HepG2 (cell line): Measurements from ENCODE around the gene SYCE3. TPM values are rescaled to one million over a fixed set of nuclear protein-coding genes. Genes with fewer than 3 reads are reported as not detected.
A peak's percentile ranks its signal among the peaks of the same experiment; 100 is the strongest.

ENCODE experiments used
- GABPB1 ChIP-seq: IDR thresholded peaks from 2 replicates; pipeline ENCODE4 v1.6.1; 2016; ENCODE audit warnings: mild to moderate bottlenecking, missing genetic modification reagents, moderate library complexity, missing compliant biosample characterization
- KAT2B ChIP-seq: fragments of 150-350 bp; IDR thresholded peaks from 2 replicates; pipeline ENCODE4 v1.6.1; 2014; ENCODE audit warnings: low read depth, low read length, borderline replicate concordance
- NBN ChIP-seq: fragments of 450-650 bp; conservative IDR thresholded peaks from 2 replicates; pipeline ENCODE4 v1.6.1; 2017
- NFIB ChIP-seq: sonication (generic); formaldehyde crosslinking; IDR thresholded peaks from 2 replicates; pipeline ENCODE4 v1.9.0; 2021; ENCODE audit warnings: missing genetic modification reagents, mild to moderate bottlenecking, borderline replicate concordance
- NFYC ChIP-seq: IDR thresholded peaks from 2 replicates; pipeline ENCODE4 v1.6.1; 2016; ENCODE audit warnings: missing genetic modification reagents, missing compliant biosample characterization
- PAF1 ChIP-seq: IDR thresholded peaks from 2 replicates; pipeline ENCODE4 v1.6.1; 2016; ENCODE audit warnings: missing genetic modification reagents, missing compliant biosample characterization
- ZNF232 ChIP-seq: sonication (generic); formaldehyde crosslinking; IDR thresholded peaks from 2 replicates; pipeline ENCODE4 v1.4.0; 2020; ENCODE audit warnings: missing genetic modification reagents, borderline replicate concordance
- ZNF260 ChIP-seq: sonication (generic); formaldehyde crosslinking; IDR thresholded peaks from 2 replicates; pipeline ENCODE4 v1.4.0; 2020; ENCODE audit warnings: missing genetic modification reagents, low read depth, mild to moderate bottlenecking, borderline replicate concordance
- ZNF292 ChIP-seq: sonication (generic); formaldehyde crosslinking; IDR thresholded peaks from 2 replicates; pipeline ENCODE4 v1.8.1; 2022; ENCODE audit warnings: mild to moderate bottlenecking, low read depth, missing genetic modification reagents, borderline replicate concordance
- ZNF720 ChIP-seq: sonication (generic); formaldehyde crosslinking; IDR thresholded peaks from 2 replicates; pipeline ENCODE4 v1.4.0; 2020; ENCODE audit warnings: missing genetic modification reagents
- ZSCAN31 ChIP-seq: sonication (generic); formaldehyde crosslinking; IDR thresholded peaks from 2 replicates; pipeline ENCODE4 v1.5.0; 2020; ENCODE audit warnings: low read depth, mild to moderate bottlenecking, missing genetic modification reagents
- polyA plus RNA-seq, 8 experiments: library from polyadenylated mRNA; depleted of rRNA in 3 of 8; stranded (reverse) in 7 of 8; unstranded in 1 of 8; fragments of >200 nt; fragmentation: Illumina TruSeq in 4 of 8; extraction: Trizol in 4 of 8; gene quantifications; 2 replicates each; pipeline versions ENCODE4 v1.2.1 to v1.2.3, GENCODE V29; 2011 to 2016; ENCODE audit warnings: low read depth in 4 of 8, missing spikeins in 1 of 8, mixed read lengths in 1 of 8; ENCODE audit not compliant: insufficient read depth in 1 of 8
- total RNA-seq, 5 experiments: library from RNA; depleted of rRNA; stranded (reverse); fragments of >200 nt; fragmentation: Illumina TruSeq; extraction: Trizol; gene quantifications; 2 replicates each; pipeline ENCODE4 v1.2.3, GENCODE V29; 2016; ENCODE audit warnings: low read depth in 1 of 5
- TF ChIP-seq, protein P1 (sequence below), 2 experiments: fragments of 450-650 bp in 1 of 2; sonication (generic) in 1 of 2; formaldehyde crosslinking in 1 of 2; IDR thresholded peaks; 2 replicates each; pipeline versions ENCODE4 v1.6.1 to v1.8.0; 2016 to 2022; ENCODE audit warnings: antibody characterized with exemption in 1 of 2, mild to moderate bottlenecking in 1 of 2, missing genetic modification reagents in 1 of 2
- TF ChIP-seq, protein P2 (sequence below): sonication (generic); formaldehyde crosslinking; IDR thresholded peaks from 2 replicates; pipeline ENCODE4 v1.4.0; 2020; ENCODE audit warnings: missing genetic modification reagents, borderline replicate concordance
- TF ChIP-seq, protein P3 (sequence below): sonication (generic); formaldehyde crosslinking; IDR thresholded peaks from 2 replicates; pipeline ENCODE4 v1.5.0; 2020; ENCODE audit warnings: missing genetic modification reagents
- TF ChIP-seq, protein P4 (sequence below): sonication (generic); formaldehyde crosslinking; IDR thresholded peaks from 2 replicates; pipeline ENCODE4 v1.8.1; 2023; ENCODE audit warnings: mild to moderate bottlenecking, missing genetic modification reagents
- TF ChIP-seq, protein P5 (sequence below): sonication (generic); formaldehyde crosslinking; IDR thresholded peaks from 2 replicates; pipeline ENCODE4 v1.5.1; 2020; ENCODE audit warnings: mild to moderate bottlenecking, moderate library complexity, missing genetic modification reagents

SYCE3 gene
- total and polyA plus RNA-seq, 2 of the 13 experiments (the other 11 are each of a cell fraction or from before 2014, with no cell fraction given), result not detected

DNA sequence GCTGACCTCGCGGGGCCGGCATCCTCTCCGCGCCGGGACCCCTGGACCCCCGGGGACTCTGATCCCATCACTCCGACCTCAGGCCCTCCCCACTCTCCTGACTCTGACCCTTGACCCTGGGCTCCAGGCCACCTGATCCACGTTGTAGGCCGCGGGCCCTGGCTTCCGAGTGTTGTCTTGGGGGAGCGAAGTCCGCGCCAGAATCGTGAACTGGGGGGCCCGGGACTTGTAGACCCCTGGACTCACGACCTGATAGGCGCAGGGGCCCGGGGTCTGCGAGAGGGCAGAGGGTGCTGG, 32.2 kb downstream of the SYCE3 start (continued):
- no peak for TF ChIP-seq NFIB (CRISPR knock-in tag)
- TF ChIP-seq, protein P1, sequence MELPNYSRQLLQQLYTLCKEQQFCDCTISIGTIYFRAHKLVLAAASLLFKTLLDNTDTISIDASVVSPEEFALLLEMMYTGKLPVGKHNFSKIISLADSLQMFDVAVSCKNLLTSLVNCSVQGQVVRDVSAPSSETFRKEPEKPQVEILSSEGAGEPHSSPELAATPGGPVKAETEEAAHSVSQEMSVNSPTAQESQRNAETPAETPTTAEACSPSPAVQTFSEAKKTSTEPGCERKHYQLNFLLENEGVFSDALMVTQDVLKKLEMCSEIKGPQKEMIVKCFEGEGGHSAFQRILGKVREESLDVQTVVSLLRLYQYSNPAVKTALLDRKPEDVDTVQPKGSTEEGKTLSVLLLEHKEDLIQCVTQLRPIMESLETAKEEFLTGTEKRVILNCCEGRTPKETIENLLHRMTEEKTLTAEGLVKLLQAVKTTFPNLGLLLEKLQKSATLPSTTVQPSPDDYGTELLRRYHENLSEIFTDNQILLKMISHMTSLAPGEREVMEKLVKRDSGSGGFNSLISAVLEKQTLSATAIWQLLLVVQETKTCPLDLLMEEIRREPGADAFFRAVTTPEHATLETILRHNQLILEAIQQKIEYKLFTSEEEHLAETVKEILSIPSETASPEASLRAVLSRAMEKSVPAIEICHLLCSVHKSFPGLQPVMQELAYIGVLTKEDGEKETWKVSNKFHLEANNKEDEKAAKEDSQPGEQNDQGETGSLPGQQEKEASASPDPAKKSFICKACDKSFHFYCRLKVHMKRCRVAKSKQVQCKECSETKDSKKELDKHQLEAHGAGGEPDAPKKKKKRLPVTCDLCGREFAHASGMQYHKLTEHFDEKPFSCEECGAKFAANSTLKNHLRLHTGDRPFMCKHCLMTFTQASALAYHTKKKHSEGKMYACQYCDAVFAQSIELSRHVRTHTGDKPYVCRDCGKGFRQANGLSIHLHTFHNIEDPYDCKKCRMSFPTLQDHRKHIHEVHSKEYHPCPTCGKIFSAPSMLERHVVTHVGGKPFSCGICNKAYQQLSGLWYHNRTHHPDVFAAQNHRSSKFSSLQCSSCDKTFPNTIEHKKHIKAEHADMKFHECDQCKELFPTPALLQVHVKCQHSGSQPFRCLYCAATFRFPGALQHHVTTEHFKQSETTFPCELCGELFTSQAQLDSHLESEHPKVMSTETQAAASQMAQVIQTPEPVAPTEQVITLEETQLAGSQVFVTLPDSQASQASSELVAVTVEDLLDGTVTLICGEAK (IDR thresholded peaks at IDR 0.05), result no peak
- TF ChIP-seq, protein P1 (CRISPR knock-in tag; IDR thresholded peaks at IDR 0.05), result no peak
- TF ChIP-seq ZNF292 (CRISPR knock-in tag), result no peak
- no peak for TF ChIP-seq KAT2B
- TF ChIP-seq, protein P2, sequence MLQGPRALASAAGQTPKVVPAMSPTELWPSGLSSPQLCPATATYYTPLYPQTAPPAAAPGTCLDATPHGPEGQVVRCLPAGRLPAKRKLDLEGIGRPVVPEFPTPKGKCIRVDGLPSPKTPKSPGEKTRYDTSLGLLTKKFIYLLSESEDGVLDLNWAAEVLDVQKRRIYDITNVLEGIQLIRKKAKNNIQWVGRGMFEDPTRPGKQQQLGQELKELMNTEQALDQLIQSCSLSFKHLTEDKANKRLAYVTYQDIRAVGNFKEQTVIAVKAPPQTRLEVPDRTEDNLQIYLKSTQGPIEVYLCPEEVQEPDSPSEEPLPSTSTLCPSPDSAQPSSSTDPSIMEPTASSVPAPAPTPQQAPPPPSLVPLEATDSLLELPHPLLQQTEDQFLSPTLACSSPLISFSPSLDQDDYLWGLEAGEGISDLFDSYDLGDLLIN (CRISPR knock-in tag), result no peak
- no peak for TF ChIP-seq NFYC (CRISPR knock-in tag)
- TF ChIP-seq NBN, result no peak
- no peak for TF ChIP-seq ZSCAN31 (CRISPR knock-in tag)
- no peak for TF ChIP-seq ZNF232 (CRISPR knock-in tag)
- no peak for TF ChIP-seq PAF1
- no peak for TF ChIP-seq ZNF260 (CRISPR knock-in tag)
- TF ChIP-seq ZNF720 (CRISPR knock-in tag), result no peak
- TF ChIP-seq, protein P3, sequence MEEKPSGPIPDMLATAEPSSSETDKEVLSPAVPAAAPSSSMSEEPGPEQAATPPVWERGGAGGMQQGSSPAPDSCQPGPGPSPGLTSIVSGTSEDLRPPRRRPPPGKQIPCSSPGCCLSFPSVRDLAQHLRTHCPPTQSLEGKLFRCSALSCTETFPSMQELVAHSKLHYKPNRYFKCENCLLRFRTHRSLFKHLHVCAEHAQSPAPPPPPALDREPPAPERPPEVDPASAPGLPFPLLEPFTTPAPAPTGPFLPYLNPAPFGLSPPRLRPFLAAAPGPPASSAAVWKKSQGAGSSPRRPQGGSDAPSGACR (CRISPR knock-in tag), result no peak
- TF ChIP-seq GABPB1 (CRISPR knock-in tag), result peak; percentile 52; the same call in 1 of the 2 replicates
- TF ChIP-seq, protein P4, sequence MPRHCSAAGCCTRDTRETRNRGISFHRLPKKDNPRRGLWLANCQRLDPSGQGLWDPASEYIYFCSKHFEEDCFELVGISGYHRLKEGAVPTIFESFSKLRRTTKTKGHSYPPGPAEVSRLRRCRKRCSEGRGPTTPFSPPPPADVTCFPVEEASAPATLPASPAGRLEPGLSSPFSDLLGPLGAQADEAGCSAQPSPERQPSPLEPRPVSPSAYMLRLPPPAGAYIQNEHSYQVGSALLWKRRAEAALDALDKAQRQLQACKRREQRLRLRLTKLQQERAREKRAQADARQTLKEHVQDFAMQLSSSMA (CRISPR knock-in tag), result no peak
- TF ChIP-seq, protein P5, sequence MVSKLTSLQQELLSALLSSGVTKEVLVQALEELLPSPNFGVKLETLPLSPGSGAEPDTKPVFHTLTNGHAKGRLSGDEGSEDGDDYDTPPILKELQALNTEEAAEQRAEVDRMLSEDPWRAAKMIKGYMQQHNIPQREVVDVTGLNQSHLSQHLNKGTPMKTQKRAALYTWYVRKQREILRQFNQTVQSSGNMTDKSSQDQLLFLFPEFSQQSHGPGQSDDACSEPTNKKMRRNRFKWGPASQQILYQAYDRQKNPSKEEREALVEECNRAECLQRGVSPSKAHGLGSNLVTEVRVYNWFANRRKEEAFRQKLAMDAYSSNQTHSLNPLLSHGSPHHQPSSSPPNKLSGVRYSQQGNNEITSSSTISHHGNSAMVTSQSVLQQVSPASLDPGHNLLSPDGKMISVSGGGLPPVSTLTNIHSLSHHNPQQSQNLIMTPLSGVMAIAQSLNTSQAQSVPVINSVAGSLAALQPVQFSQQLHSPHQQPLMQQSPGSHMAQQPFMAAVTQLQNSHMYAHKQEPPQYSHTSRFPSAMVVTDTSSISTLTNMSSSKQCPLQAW (CRISPR knock-in tag), result no peak
